Adrenal gland (tissue), 12 donors: ENCODE measurements around the gene RPL39L. TPM values are rescaled to one million over a fixed set of nuclear protein-coding genes. Genes with fewer than 3 reads are reported as not detected.
"Not testable (repeated sequence)": the region's sequence is repeated elsewhere in the genome, so short reads cannot be mapped to it uniquely, and the experiment has no call there.

Experiments used
- DNase-seq, 7 donors: peaks; one replicate each; pipeline ENCODE4 v3.0.0-alpha.2; 2019 to 2020
- H3K27ac ChIP-seq, 5 donors: fragments of 200-600 bp; sonication (generic) in 4 of 5; 1 replicate in 3 of 5; 2 replicates in 2 of 5; pipeline versions ENCODE4 v1.5.1 to v1.8.0; 2016 to 2020; ENCODE audit warnings: mild to moderate bottlenecking in 1 of 5
- H3K27me3 ChIP-seq: fragments of 200-600 bp; 2 replicates; pipeline ENCODE4 v1.8.0; 2021
- H3K36me3 ChIP-seq, 2 donors: fragments of 200-600 bp; replicated peaks in 1 of 2; 1 replicate in 1 of 2; 2 replicates in 1 of 2; pipeline versions ENCODE4 v1.5.1 to v1.8.0; 2018 to 2022
- H3K4me1 ChIP-seq, 2 donors: fragments of 200-600 bp; replicated peaks in 1 of 2; 1 replicate in 1 of 2; 2 replicates in 1 of 2; pipeline versions ENCODE4 v1.5.1 to v1.8.0; 2018 to 2021
- H3K4me3 ChIP-seq, 4 donors: fragments of 200-600 bp; sonication (generic) in 3 of 4; one replicate each; pipeline ENCODE4 v1.5.1; 2016 to 2018
- H3K9me3 ChIP-seq, 3 donors: fragments of 200-600 bp; sonication (generic) in 1 of 3; replicated peaks in 1 of 3; 1 replicate in 2 of 3; 2 replicates in 1 of 3; pipeline versions ENCODE4 v1.5.1 to v1.8.0; 2016 to 2021
- CTCF ChIP-seq, 6 experiments: fragments of 450-650 bp in 4 of 6; fragments of 200-600 bp in 2 of 6; sonication (generic) in 1 of 6; IDR thresholded peaks; 1 replicate in 5 of 6; 2 replicates in 1 of 6; pipeline versions ENCODE4 v1.5.1 to v1.8.0; 2016 to 2021; ENCODE audit warnings: antibody characterized with exemption in 6 of 6, mild to moderate bottlenecking in 2 of 6, moderate library complexity in 1 of 6
- POLR2A ChIP-seq, 2 donors: fragments of 450-650 bp; IDR thresholded peaks; one replicate each; pipeline ENCODE4 v1.6.1; 2017; ENCODE audit warnings: antibody characterized with exemption in 2 of 2, mild to moderate bottlenecking in 2 of 2, moderate library complexity in 1 of 2
- WGBS, 4 donors: extraction: QIAGEN DNeasy Blood & Tissue Kit in 2 of 4; methylation state at CpG; one replicate each; pipeline versions ENCODE4 v1.1.5 to v1.1.7; 2013 to 2017; 5-methylcytosine and 5-hydroxymethylcytosine counted together
- intact Hi-C, 2 donors: fragments of 100-400 bp; cut with DNase I; formaldehyde crosslinking; loops; one replicate each; pipeline versions ENCODE4 v1.14.1 to v1.15.0; 2022 to 2023
- polyA plus RNA-seq, 3 donors: library from polyadenylated mRNA; stranded (reverse); fragments of 200-250 nt in 2 of 3; fragments of 350-450 nt in 1 of 3; fragmentation: Illumina TruSeq in 1 of 3; extraction: RNeasy Lipid Tissue Mini Kit (QIAGEN cat#74804) in 1 of 3; gene quantifications; one replicate each; pipeline ENCODE4 v1.2.3, GENCODE V29; 2013 to 2014
- total RNA-seq, 9 donors: library from RNA; depleted of rRNA in 4 of 9; stranded (reverse); fragments of >200 nt in 4 of 9; fragments of 120-200 nt in 1 of 9; fragmentation: NEBNext Ultra II Directional in 1 of 9; extraction: Animal tissue kit (Norgen Biotek cat#: 25700) in 1 of 9; gene quantifications; one replicate each; pipeline versions ENCODE4 v1.1.0 to v1.2.4, GENCODE V29; 2013 to 2023
- donor health status: healthy with polysubstance abuse.
- donor health status: Bipolar disorder and iron deficiency.
- donor health status: DM: yes; HTN: yes; CAD: no.
- donor health status: DM: no; HTN: no; CAD: no.
- donor health status: DM: no; HTN: no; CAD: no.
- donor health status: DM: yes; HTN: yes; CAD: no.

RPL39L gene
- total and polyA plus RNA-seq, 12 donors = 1.5 to 17.9 (median 3.1) TPM

GRCh38 chr3:187181454-187182170 is 42.3 kb upstream of the RPL39L start:
- no peaks in the 10 kb centered on the region for H3K36me3 ChIP-seq
- no peaks in the 10 kb centered on the region for H3K9me3 ChIP-seq
- H3K27ac ChIP-seq = no peak overlapping the region
- no peaks in the 10 kb centered on the region for H3K27me3 ChIP-seq
- H3K4me3 ChIP-seq = no peak overlapping the region
- DNase-seq = no peak
- intact Hi-C loops = no loop called here
- no peaks in the 10 kb centered on the region for H3K4me1 ChIP-seq
- WGBS, 4 donors = 91 to 94% (median 93%) methylated on average over 7 of the region's 7 CpGs
- no peak for TF ChIP-seq CTCF (IDR thresholded peaks at IDR 0.05)
- no peak for TF ChIP-seq POLR2A (IDR thresholded peaks at IDR 0.05)

GRCh38 chr3:187172929-187173328 is 33.6 kb upstream of the RPL39L start:
- Histone ChIP-seq H3K4me3 (no peak overlapping the region), H3K27ac (no peak overlapping the region), H3K4me1 (no peaks in the 10 kb centered on the region), H3K9me3 (no peaks in the 10 kb centered on the region), H3K36me3 (no peaks in the 10 kb centered on the region), H3K27me3 (no peaks in the 10 kb centered on the region)
- intact Hi-C loops = no loop called here
- WGBS, 4 donors = 81 to 89% (median 84%) methylated on average over 2 of the region's 2 CpGs
- DNase-seq = no peak
- no peak for TF ChIP-seq CTCF (IDR thresholded peaks at IDR 0.05)
- no peak for TF ChIP-seq POLR2A (IDR thresholded peaks at IDR 0.05)

GRCh38 chr3:187170911-187171310 is 31.6 kb upstream of the RPL39L start:
- intact Hi-C loops, H3K27me3 ChIP-seq, H3K9me3 ChIP-seq, H3K27ac ChIP-seq, DNase-seq, H3K36me3 ChIP-seq, H3K4me3 ChIP-seq, H3K4me1 ChIP-seq: not testable (repeated sequence)
- 87 to 96% (median 92%) methylated on average over 5 of the region's 5 CpGs for WGBS, 4 donors

GRCh38 chr3:187169231-187169960 is 30.1 kb upstream of the RPL39L start:
- no peaks in the 10 kb centered on the region for H3K36me3 ChIP-seq
- DNase-seq = no peak
- TF ChIP-seq CTCF (IDR thresholded peaks at IDR 0.05) (no peak), POLR2A (IDR thresholded peaks at IDR 0.05) (no peak)
- intact Hi-C loops = loop anchor here (10.0 kb wide), 2 partner anchors 325 to 565 kb away; partner anchors contain the start of gene ADIPOQ (in 2 of the 2)
- H3K9me3 ChIP-seq = no peaks in the 10 kb centered on the region
- no peak overlapping the region for H3K27ac ChIP-seq
- H3K27me3 ChIP-seq = no peaks in the 10 kb centered on the region
- H3K4me3 ChIP-seq = no peak overlapping the region
- WGBS, 4 donors = 72 to 84% (median 75%) methylated on average over 2 of the region's 2 CpGs
- no peaks in the 10 kb centered on the region for H3K4me1 ChIP-seq
